Measurements from ENCODE around the gene DIPK1B.

Gene DIPK1B

GRCh38 chr9:136720251-136720897 lies 8.0 kb downstream of the DIPK1B start:
- no peak for DNase-seq (ENCODE audit: low spot score)

- DNase-seq (ENCODE audit: low spot score): no peak
Measured at GRCh38 chr9:136720898-136721338, 8.5 kb downstream of the DIPK1B start.

GRCh38 chr9:136721339-136722092 lies 9.1 kb downstream of the DIPK1B start:
- no peak for DNase-seq (ENCODE audit: low spot score)

GRCh38 chr9:136722093-136722968 lies 10.0 kb downstream of the DIPK1B start:
- DNase-seq (ENCODE audit: low spot score): no peak

GRCh38 chr9:136722969-136723356 lies 10.6 kb downstream of the DIPK1B start:
- DNase-seq (ENCODE audit: low spot score): no peak

GRCh38 chr9:136723362-136723976 lies 11.1 kb downstream of the DIPK1B start:
- DNase-seq (ENCODE audit: low spot score): no peak

- no peak for DNase-seq (ENCODE audit: low spot score)
Measured at GRCh38 chr9:136723989-136724388, 11.6 kb downstream of the DIPK1B start.

GRCh38 chr9:136724772-136725171 lies 12.4 kb downstream of the DIPK1B start:
- no peak for DNase-seq (ENCODE audit: low spot score)

GRCh38 chr9:136725612-136726011 lies 13.2 kb downstream of the DIPK1B start:
- no peak for DNase-seq (ENCODE audit: low spot score)

GRCh38 chr9:136726118-136726517 lies 13.7 kb downstream of the DIPK1B start:
- DNase-seq (ENCODE audit: low spot score): no peak

- DNase-seq (ENCODE audit: low spot score): peak; percentile 69
Measured at GRCh38 chr9:136726631-136727191, 14.3 kb downstream of the DIPK1B start.

GRCh38 chr9:136728080-136728547 lies 15.7 kb downstream of the DIPK1B start:
- peak; percentile 90 for DNase-seq (ENCODE audit: low spot score)

- DNase-seq (ENCODE audit: low spot score): no peak
Measured at GRCh38 chr9:136728548-136729123, 16.3 kb downstream of the DIPK1B start.

GRCh38 chr9:136729144-136729543 lies 16.8 kb downstream of the DIPK1B start:
- no peak for DNase-seq (ENCODE audit: low spot score)

- no peak for DNase-seq (ENCODE audit: low spot score)
Measured at GRCh38 chr9:136729926-136730325, 17.6 kb downstream of the DIPK1B start.

GRCh38 chr9:136732444-136733178 lies 20.2 kb downstream of the DIPK1B start:
- DNase-seq (ENCODE audit: low spot score): no peak

- DNase-seq (ENCODE audit: low spot score): no peak
Measured at GRCh38 chr9:136733611-136734010, 21.2 kb downstream of the DIPK1B start.

- DNase-seq (ENCODE audit: low spot score): no peak
Measured at GRCh38 chr9:136734837-136735496, 22.6 kb downstream of the DIPK1B start.

GRCh38 chr9:136735812-136736480 lies 23.6 kb downstream of the DIPK1B start:
- DNase-seq (ENCODE audit: low spot score): no peak

Data from germinal center (tissue), 1 donor.